ENCODE data around the gene PIAS3.
"Not testable (repeated sequence)": the region's sequence is repeated elsewhere in the genome, so short reads cannot be mapped to it uniquely, and the experiment has no call there.

The PIAS3 gene

GRCh38 chr1:145826030-145826429 is 32.9 kb downstream of the PIAS3 start:
- H3K4me3 ChIP-seq (replicated peaks; ENCODE audit: low read depth, low read length), result no peak overlapping the region; the same call in 1 of the 2 replicates
- no peak for TF ChIP-seq CTCF (IDR thresholded peaks at IDR 0.05; ENCODE audit: low read depth, low read length, missing control alignments)
- no peak for DNase-seq (ENCODE audit: extremely low read depth, low read depth)

GRCh38 chr1:145824499-145824842 is 34.4 kb downstream of the PIAS3 start:
- H3K4me3 ChIP-seq (replicated peaks; ENCODE audit: low read depth, low read length), result peak overlapping the region; percentile 98
- no peak for TF ChIP-seq CTCF (IDR thresholded peaks at IDR 0.05; ENCODE audit: low read depth, low read length, missing control alignments)
- DNase-seq (ENCODE audit: extremely low read depth, low read depth), result no peak

GRCh38 chr1:145823565-145824498 is 35.0 kb downstream of the PIAS3 start, which contains the start of the genes POLR3C and RNF115:
POLR3C (plus strand) TSS chr1:145824200; CDS start chr1:145825777, 1,577 bp downstream.
RNF115 (minus strand) TSS chr1:145824095; CDS start chr1:145823873, 222 bp downstream.
- H3K4me3 ChIP-seq (replicated peaks; ENCODE audit: low read depth, low read length), result peak within 1 kb of the TSS; percentile 98
- no peak for TF ChIP-seq CTCF (IDR thresholded peaks at IDR 0.05; ENCODE audit: low read depth, low read length, missing control alignments)
- DNase-seq (ENCODE audit: extremely low read depth, low read depth), result peak; percentile 50

- H3K4me3 ChIP-seq (replicated peaks; ENCODE audit: low read depth, low read length), result 0 out of 2 replicates have a peak overlapping the region, but pooled peaks have one; percentile 22
- DNase-seq (ENCODE audit: extremely low read depth, low read depth), result not testable (repeated sequence)
These were observed 36.0 kb downstream of the PIAS3 start for GRCh38 chr1:145822779-145823331.

- H3K4me3 ChIP-seq (replicated peaks; ENCODE audit: low read depth, low read length), result not testable (repeated sequence)
- DNase-seq (ENCODE audit: extremely low read depth, low read depth), result peak; percentile 11
These were observed 40.8 kb downstream of the PIAS3 start for GRCh38 chr1:145818095-145818494.

GRCh38 chr1:145812977-145813810 is 45.7 kb downstream of the PIAS3 start:
- DNase-seq (ENCODE audit: extremely low read depth, low read depth), result not testable (repeated sequence)

GRCh38 chr1:145806844-145807243 is 52.0 kb downstream of the PIAS3 start:
- no peak for TF ChIP-seq CTCF (IDR thresholded peaks at IDR 0.05; ENCODE audit: low read depth, low read length, missing control alignments)
- DNase-seq (ENCODE audit: extremely low read depth, low read depth), result no peak
- no peak overlapping the region for H3K4me3 ChIP-seq (replicated peaks; ENCODE audit: low read depth, low read length)

More at GRCh38 chr1:145812977-145813810, 45.7 kb downstream of the PIAS3 start:
- not testable (repeated sequence) for H3K4me3 ChIP-seq (replicated peaks; ENCODE audit: low read depth, low read length)

GRCh38 chr1:145806408-145806807 is 52.5 kb downstream of the PIAS3 start:
- H3K4me3 ChIP-seq (replicated peaks; ENCODE audit: low read depth, low read length), result no peak overlapping the region
- TF ChIP-seq CTCF (IDR thresholded peaks at IDR 0.05; ENCODE audit: low read depth, low read length, missing control alignments), result no peak
- DNase-seq (ENCODE audit: extremely low read depth, low read depth), result no peak
